KBM-7 (cell line): ENCODE results near the gene LHPP.
"Not testable (repeated sequence)": the region's sequence is repeated elsewhere in the genome, so short reads cannot be mapped to it uniquely, and the experiment has no call there.

Source experiments
- DNase-seq: peaks from one replicate; pipeline ENCODE4 v3.0.0-alpha.2; 2015
- in situ Hi-C: fragments of 300-500 bp; cut with MboI; formaldehyde crosslinking; loops from 2 replicates; pipeline ENCODE4 v1.14.3; 2020; ENCODE audit warnings: low sequenced_read_pairs, low pct_unique_long_range_greater_than_20kb, mixed read lengths

LHPP gene

GRCh38 chr10:124461642-124462347 is at the start of gene LHPP:
Gene LHPP, plus strand, starts transcription at chr10:124461823. Its CDS starts 40 bp downstream, at chr10:124461863.
- peak; percentile 86 for DNase-seq
- in situ Hi-C loops: no loop called here

- DNase-seq: no peak
- in situ Hi-C loops: no loop called here
Observed at GRCh38 chr10:124414076-124414475, 47.5 kb upstream of the LHPP start.

- in situ Hi-C loops: no loop called here
- no peak for DNase-seq
Observed at GRCh38 chr10:124415210-124415609, 46.4 kb upstream of the LHPP start.

GRCh38 chr10:124416733-124417132 is 44.9 kb upstream of the LHPP start:
- no peak for DNase-seq
- in situ Hi-C loops: no loop called here

GRCh38 chr10:124417895-124418725 is 43.5 kb upstream of the LHPP start:
- in situ Hi-C loops: no loop called here
- peak; percentile 69 for DNase-seq

- peak; percentile 96 for DNase-seq
- in situ Hi-C loops: no loop called here
Observed at GRCh38 chr10:124418726-124419501, 42.7 kb upstream of the LHPP start, which contains the start of gene OAT. Gene OAT, minus strand, starts transcription at chr10:124418923. Its CDS starts 6,752 bp downstream, at chr10:124412171.

- DNase-seq: no peak
- in situ Hi-C loops: no loop called here
Observed at GRCh38 chr10:124419635-124420034, 42.0 kb upstream of the LHPP start.

GRCh38 chr10:124420254-124420653 is 41.4 kb upstream of the LHPP start:
- in situ Hi-C loops: no loop called here

GRCh38 chr10:124422742-124423141 is 38.9 kb upstream of the LHPP start:
- in situ Hi-C loops: no loop called here
- no peak for DNase-seq

More at GRCh38 chr10:124420254-124420653, 41.4 kb upstream of the LHPP start:
- DNase-seq: no peak

GRCh38 chr10:124423813-124424212 is 37.8 kb upstream of the LHPP start:
- DNase-seq: no peak
- in situ Hi-C loops: no loop called here

- in situ Hi-C loops: no loop called here
Observed at GRCh38 chr10:124425227-124425962, 36.2 kb upstream of the LHPP start.

GRCh38 chr10:124428207-124428777 is 33.3 kb upstream of the LHPP start:
- in situ Hi-C loops: no loop called here
- no peak for DNase-seq

More at GRCh38 chr10:124425227-124425962, 36.2 kb upstream of the LHPP start:
- no peak for DNase-seq

- DNase-seq: no peak
- in situ Hi-C loops: no loop called here
Observed at GRCh38 chr10:124429576-124429975, 32.0 kb upstream of the LHPP start.

- in situ Hi-C loops: no loop called here
- no peak for DNase-seq
Observed at GRCh38 chr10:124430077-124430476, 31.5 kb upstream of the LHPP start.

- in situ Hi-C loops: no loop called here
- DNase-seq: no peak
Observed at GRCh38 chr10:124433461-124433860, 28.2 kb upstream of the LHPP start.

GRCh38 chr10:124435683-124436082 is 25.9 kb upstream of the LHPP start:
- in situ Hi-C loops, DNase-seq: not testable (repeated sequence)

GRCh38 chr10:124436191-124436638 is 25.4 kb upstream of the LHPP start:
- peak; percentile 24 for DNase-seq

GRCh38 chr10:124441694-124442093 is 19.9 kb upstream of the LHPP start:
- in situ Hi-C loops, DNase-seq: not testable (repeated sequence)

More at GRCh38 chr10:124436191-124436638, 25.4 kb upstream of the LHPP start:
- in situ Hi-C loops: no loop called here
